Activated CD8-positive, alpha-beta T cell treated with anti-CD3 and anti-CD28 coated beads for 36 hours (primary cell): ENCODE results near the gene TCF7L2. TPM values are rescaled to one million over a fixed set of nuclear protein-coding genes. Genes with fewer than 3 reads are reported as not detected.
"Not testable (repeated sequence)": the region's sequence is repeated elsewhere in the genome, so short reads cannot be mapped to it uniquely, and the experiment has no call there.

ENCODE experiments used
- ATAC-seq: fragments of 200-7000 bp; cut with Tn5 transposase; one replicate; pipeline ENCODE4 v1.10.0; 2021; ENCODE audit warnings: mild to moderate bottlenecking, moderate library complexity
- CTCF ChIA-PET: fragments of 350-600 bp; sonication (Branson Sonifier 250); formaldehyde crosslinking; loops from one replicate; lab custom pipeline; 2021; ENCODE audit warnings: antibody characterized with exemption; lab: Charles Lee
- POLR2A ChIA-PET: fragments of 350-600 bp; sonication (Branson Sonifier 250); formaldehyde crosslinking; loops from one replicate; lab custom pipeline; 2021; ENCODE audit warnings: antibody characterized with exemption; lab: Charles Lee
- DNase-seq: peaks from one replicate; pipeline ENCODE4 v3.0.0-alpha.2; 2020
- H3K27ac Mint-ChIP-seq: one replicate; pipeline ENCODE4 v1.8.0; 2021; ENCODE audit warnings: mild to moderate bottlenecking, mixed read lengths
- H3K27me3 Mint-ChIP-seq: one replicate; pipeline ENCODE4 v1.8.0; 2021; ENCODE audit warnings: mixed read lengths
- H3K36me3 Mint-ChIP-seq: one replicate; pipeline ENCODE4 v1.8.0; 2021; ENCODE audit warnings: low read depth, mixed read lengths
- H3K4me1 Mint-ChIP-seq: one replicate; pipeline ENCODE4 v1.8.0; 2021; ENCODE audit warnings: low read depth, mixed read lengths
- H3K4me3 Mint-ChIP-seq: one replicate; pipeline ENCODE4 v1.8.0; 2021; ENCODE audit warnings: mild to moderate bottlenecking, moderate library complexity, mixed read lengths
- H3K9me3 Mint-ChIP-seq: one replicate; pipeline ENCODE4 v1.8.0; 2021; ENCODE audit warnings: mixed read lengths
- CTCF ChIP-seq: fragments of 200-600 bp; IDR thresholded peaks from one replicate; pipeline ENCODE4 v1.8.0; 2022; ENCODE audit warnings: antibody characterized with exemption, mild to moderate bottlenecking
- intact Hi-C: fragments of 100-400 bp; cut with micrococcal nuclease; formaldehyde crosslinking; loops from one replicate; pipeline ENCODE4 v1.10.0; 2022
- total RNA-seq, 2 experiments: library from RNA; stranded (reverse); gene quantifications; one replicate each; pipeline ENCODE4 v1.2.3, GENCODE V29; 2021

Gene TCF7L2
- total RNA-seq, 2 experiments from 2014 or later = 1.5 to 1.6 TPM

DNA sequence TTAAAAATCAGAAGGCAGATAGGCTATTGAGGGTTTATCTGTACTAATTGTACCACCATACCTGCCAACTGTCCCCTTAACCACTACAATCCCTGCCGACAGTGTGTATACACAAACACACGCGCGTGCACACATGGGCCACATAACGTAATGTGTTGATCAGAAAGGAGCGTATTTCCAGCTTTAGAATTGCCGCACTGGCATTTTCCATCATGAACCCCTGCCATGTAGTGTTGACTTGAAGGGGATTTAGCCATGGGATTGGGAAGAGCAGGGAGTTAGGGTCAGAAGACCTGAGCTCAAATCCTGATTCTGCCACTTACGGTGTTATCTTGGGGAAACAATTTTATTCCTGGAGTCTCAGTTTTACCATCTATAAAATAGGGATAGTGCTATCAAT lies 158.9 kb downstream of the TCF7L2 start:
- ChIA-PET CTCF (interaction anchor here (1.3 kb wide), 1 partner anchor 123 kb away, joined by 7 read pairs; no protein-coding TSS in a partner anchor), POLR2A (no interaction called here)
- intact Hi-C loops = no loop called here
- ATAC-seq = no peak
- no peaks in the 10 kb centered on the region for H3K27me3 Mint-ChIP-seq
- no peaks in the 10 kb centered on the region for H3K36me3 Mint-ChIP-seq
- no peak for TF ChIP-seq CTCF
- H3K27ac Mint-ChIP-seq = no peak overlapping the region
- no peak for DNase-seq
- H3K4me3 Mint-ChIP-seq = no peak overlapping the region
- H3K9me3 Mint-ChIP-seq = no peaks in the 10 kb centered on the region
- no peaks in the 10 kb centered on the region for H3K4me1 Mint-ChIP-seq

GRCh38 chr10:113109482-113109881 lies 159.4 kb downstream of the TCF7L2 start:
- H3K36me3 Mint-ChIP-seq, DNase-seq, ATAC-seq, H3K27ac Mint-ChIP-seq, H3K4me1 Mint-ChIP-seq, H3K27me3 Mint-ChIP-seq, intact Hi-C loops, H3K9me3 Mint-ChIP-seq, H3K4me3 Mint-ChIP-seq: not testable (repeated sequence)
- ChIA-PET POLR2A (interaction anchor here (0.7 kb wide), 1 partner anchor 61 kb away, joined by 3 read pairs; no protein-coding TSS in a partner anchor), CTCF (interaction anchor here (1.3 to 1.5 kb wide), 2 partner anchors 18 to 123 kb away, joined by 3 to 7 read pairs; no protein-coding TSS in a partner anchor)

DNA sequence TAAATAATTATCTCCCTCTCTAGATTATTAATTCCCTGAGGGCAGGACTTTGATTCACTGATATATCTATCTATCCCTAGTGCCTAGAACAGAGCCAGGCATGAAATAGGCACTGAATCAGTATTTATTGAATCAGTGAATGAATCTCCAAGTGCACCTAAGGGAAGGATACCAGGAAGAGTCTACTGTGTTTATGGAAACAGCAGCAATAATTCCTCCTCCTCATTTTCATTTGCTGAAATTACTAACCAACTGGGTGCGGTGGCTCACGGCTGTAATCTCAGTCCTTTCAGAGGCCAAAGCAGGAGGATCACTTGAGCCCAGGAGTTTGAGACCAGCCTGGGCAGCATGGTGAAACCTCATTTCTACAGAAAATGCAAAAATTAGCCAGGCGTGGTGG lies 161.2 kb downstream of the TCF7L2 start:
- DNase-seq (no peak), ATAC-seq (no peak)
- intact Hi-C loops = no loop called here
- H3K4me1 Mint-ChIP-seq = no peaks in the 10 kb centered on the region
- ChIA-PET POLR2A (no interaction called here), CTCF (no interaction called here)
- no peak overlapping the region for H3K27ac Mint-ChIP-seq
- H3K4me3 Mint-ChIP-seq = no peak overlapping the region
- H3K36me3 Mint-ChIP-seq = no peaks in the 10 kb centered on the region
- H3K27me3 Mint-ChIP-seq = no peaks in the 10 kb centered on the region
- H3K9me3 Mint-ChIP-seq = no peaks in the 10 kb centered on the region
- no peak for TF ChIP-seq CTCF

DNA sequence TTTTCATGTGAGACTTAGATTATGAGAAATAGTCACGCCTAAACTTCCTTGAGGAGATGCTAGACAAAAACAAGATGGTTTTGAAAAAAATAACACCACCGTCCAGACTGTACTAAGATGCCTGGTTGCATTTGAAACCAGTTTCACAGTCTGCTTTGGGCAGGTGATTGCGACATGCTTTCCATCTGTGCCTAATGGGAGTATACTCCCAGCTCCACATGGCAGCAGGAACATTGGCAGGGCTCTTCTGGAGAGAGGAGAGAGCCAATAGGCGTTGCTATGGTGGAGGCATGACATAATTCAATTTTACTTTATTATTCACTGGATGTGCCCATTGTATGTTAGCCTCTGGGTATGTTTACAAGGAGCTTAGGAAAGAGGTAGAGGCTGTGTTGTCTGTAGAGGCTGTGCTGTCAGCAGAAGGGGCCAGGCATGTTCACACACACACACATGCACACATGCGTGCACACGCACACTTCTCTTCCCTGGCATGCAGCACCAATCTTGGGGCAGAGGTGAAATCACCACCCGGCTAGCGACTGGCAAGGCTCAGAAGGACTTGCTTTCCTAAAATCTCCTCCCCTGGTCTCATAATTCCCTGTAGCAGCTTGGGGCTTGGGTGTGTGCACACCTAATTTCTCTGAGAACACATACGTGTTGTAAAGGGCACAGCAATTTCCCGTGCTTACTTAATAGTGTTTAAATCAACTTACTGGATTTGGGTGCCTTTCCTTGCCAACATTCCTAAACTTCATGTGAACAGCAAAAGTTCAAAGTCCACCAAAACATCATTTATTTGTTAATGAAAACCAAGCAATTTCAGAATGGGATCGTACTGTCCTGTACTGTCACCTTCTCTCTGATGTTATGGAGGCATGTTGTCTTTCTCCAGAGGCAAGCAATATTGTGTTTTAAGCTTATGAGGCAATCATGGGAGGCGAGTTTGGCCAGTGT lies 162.1 kb downstream of the TCF7L2 start:
- intact Hi-C loops = no loop called here
- Mint-ChIP-seq H3K36me3 (no peaks in the 10 kb centered on the region), H3K27ac (no peak overlapping the region), H3K9me3 (no peaks in the 10 kb centered on the region), H3K4me1 (no peaks in the 10 kb centered on the region), H3K4me3 (no peak overlapping the region), H3K27me3 (no peaks in the 10 kb centered on the region)
- POLR2A ChIA-PET = no interaction called here
- no peak for DNase-seq
- no peak for ATAC-seq
- CTCF ChIA-PET = no interaction called here
- no peak for TF ChIP-seq CTCF

- intact Hi-C loops = no loop called here
- DNase-seq (no peak), ATAC-seq (no peak)
- H3K36me3 Mint-ChIP-seq = no peaks in the 10 kb centered on the region
- H3K27me3 Mint-ChIP-seq = peaks cover 2% of the 10 kb centered on the region
- ChIA-PET CTCF (no interaction called here), POLR2A (no interaction called here)
- no peaks in the 10 kb centered on the region for H3K9me3 Mint-ChIP-seq
- no peak overlapping the region for H3K27ac Mint-ChIP-seq
- H3K4me1 Mint-ChIP-seq = no peaks in the 10 kb centered on the region
- H3K4me3 Mint-ChIP-seq = no peak overlapping the region
- TF ChIP-seq CTCF = no peak
Observed at GRCh38 chr10:113113241-113113640, 163.2 kb downstream of the TCF7L2 start.
